A549 (cell line): ENCODE data around the gene KCTD19. TPM values are rescaled to one million over a fixed set of nuclear protein-coding genes. Genes with fewer than 3 reads are reported as not detected.

ENCODE experiments used
- ATAC-seq, 2 experiments: fragments of 200-7000 bp in 1 of 2; fragments of >200 bp in 1 of 2; cut with Nextera tagmentation in 1 of 2; cut with Tn5 transposase in 1 of 2; 3 replicates each; pipeline versions ENCODE4 v1.8.0 to v1.9.1; 2018 to 2020; ENCODE audit warnings: mild to moderate bottlenecking in 1 of 2, moderate library complexity in 1 of 2
- CTCF ChIA-PET: fragments of 300-600 bp; sonication (Branson Sonifier 250); formaldehyde crosslinking; extraction: SDS; loops from one replicate; lab custom pipeline; 2021; ENCODE audit warnings: antibody characterized with exemption, inconsistent platforms; lab: Yijun Ruan, JAX
- POLR2A ChIA-PET: fragments of 350-600 bp; formaldehyde crosslinking; extraction: SDS; loops from one replicate; lab custom pipeline; 2021; ENCODE audit warnings: antibody characterized with exemption, inconsistent platforms; lab: Yijun Ruan, JAX
- DNase-seq, 2 experiments: peaks; one replicate each; pipeline versions ENCODE4 v3.0.0 to v3.0.0-alpha.2; 2011 to 2016; ENCODE audit warnings: low read depth in 1 of 2, low spot score in 1 of 2
- FAIRE-seq: peaks from 2 replicates; lab custom pipeline; 2011; peaks lifted over from hg19 to GRCh38; lab: Jason Lieb, UNC
- H3K27ac ChIP-seq, 2 experiments: fragments of >200 bp; sonication (Bioruptor Twin); formaldehyde crosslinking; 3 replicates each; pipeline ENCODE4 v1.5.1; 2016 to 2017
- H3K4me1 ChIP-seq: fragments of >200 bp; sonication (Bioruptor Twin); formaldehyde crosslinking; 3 replicates; pipeline ENCODE4 v1.6.1; 2016
- H3K4me2 ChIP-seq: fragments of >200 bp; sonication (Bioruptor Twin); formaldehyde crosslinking; 3 replicates; pipeline ENCODE4 v1.6.1; 2016
- H3K4me3 ChIP-seq: fragments of >200 bp; sonication (Bioruptor Twin); formaldehyde crosslinking; 3 replicates; pipeline ENCODE4 v1.5.1; 2016
- H3K9me3 ChIP-seq: fragments of >200 bp; sonication (Bioruptor Twin); formaldehyde crosslinking; 3 replicates; pipeline ENCODE4 v1.6.1; 2016
- BHLHE40 ChIP-seq: IDR thresholded peaks from 2 replicates; pipeline ENCODE4 v1.6.1; 2012; ENCODE audit warnings: low read depth, low read length, inconsistent platforms
- CBX2 ChIP-seq: fragments of 200-600 bp; sonication (generic); IDR thresholded peaks from 2 replicates; pipeline ENCODE4 v1.6.1; 2016; ENCODE audit warnings: low read depth, mild to moderate bottlenecking, borderline replicate concordance
- CBX8 ChIP-seq: fragments of 200-600 bp; sonication (generic); IDR thresholded peaks from 2 replicates; pipeline ENCODE4 v1.6.1; 2016
- CHD2 ChIP-seq: fragments of 150-350 bp; IDR thresholded peaks from 2 replicates; pipeline ENCODE4 v1.6.1; 2014; ENCODE audit warnings: low read length; ENCODE audit not compliant: partially characterized antibody
- CHD4 ChIP-seq: fragments of 200-600 bp; sonication (generic); IDR thresholded peaks from 2 replicates; pipeline ENCODE4 v1.6.1; 2016; ENCODE audit warnings: antibody characterized with exemption, mild to moderate bottlenecking, borderline replicate concordance
- EHF ChIP-seq: fragments of 250-450 bp; sonication (Bioruptor Pico); IDR thresholded peaks from 2 replicates; pipeline ENCODE4 v1.5.0; 2020; ENCODE audit warnings: mild to moderate bottlenecking
- ESRRA ChIP-seq: fragments of 150-350 bp; IDR thresholded peaks from 2 replicates; pipeline ENCODE4 v1.6.1; 2014; ENCODE audit warnings: mild to moderate bottlenecking, low read length, borderline replicate concordance
- HDAC2 ChIP-seq: fragments of 200-600 bp; sonication (generic); IDR thresholded peaks from 2 replicates; pipeline ENCODE4 v1.6.1; 2016
- HEYL ChIP-seq: fragments of 250-450 bp; sonication (Bioruptor Pico); IDR thresholded peaks from 2 replicates; pipeline ENCODE4 v1.8.0; 2021; ENCODE audit warnings: mild to moderate bottlenecking, moderate library complexity
- HOXB5 ChIP-seq: fragments of 250-450 bp; sonication (Bioruptor Pico); IDR thresholded peaks from 2 replicates; pipeline ENCODE4 v1.5.0; 2020; ENCODE audit warnings: mild to moderate bottlenecking, moderate library complexity
- MYC ChIP-seq: IDR thresholded peaks from 2 replicates; pipeline ENCODE4 v1.6.1; 2012; ENCODE audit warnings: mild to moderate bottlenecking, inconsistent platforms, low read length, improper control_type of control experiment, borderline replicate concordance
- PHF8 ChIP-seq: fragments of 200-600 bp; sonication (generic); IDR thresholded peaks from 2 replicates; pipeline ENCODE4 v1.6.1; 2016; ENCODE audit warnings: low read depth, mild to moderate bottlenecking, antibody characterized with exemption, moderate library complexity, borderline replicate concordance
- POLR2AphosphoS2 ChIP-seq: conservative IDR thresholded peaks from 2 replicates; pipeline ENCODE4 v1.6.1; 2012; ENCODE audit warnings: low read length, improper control_type of control experiment, inconsistent platforms
- RARB ChIP-seq: fragments of 250-450 bp; sonication (Bioruptor Pico); IDR thresholded peaks from 2 replicates; pipeline ENCODE4 v1.8.0; 2021; ENCODE audit warnings: mild to moderate bottlenecking, moderate library complexity
- TFCP2L1 ChIP-seq: fragments of 250-450 bp; sonication (Bioruptor Pico); IDR thresholded peaks from 2 replicates; pipeline ENCODE4 v1.5.0; 2021; ENCODE audit warnings: mild to moderate bottlenecking
- TP53 ChIP-seq: fragments of 250-450 bp; sonication (Bioruptor Pico); IDR thresholded peaks from 2 replicates; pipeline ENCODE4 v1.5.0; 2021; ENCODE audit warnings: mild to moderate bottlenecking, moderate library complexity
- ZC3H11A ChIP-seq: fragments of 450-650 bp; IDR thresholded peaks from 2 replicates; pipeline ENCODE4 v1.6.1; 2014; ENCODE audit warnings: antibody characterized with exemption, mild to moderate bottlenecking
- WGBS: methylation state at CpG from one replicate; pipeline ENCODE4 v1.1.6; 2017; ENCODE audit errors: missing lambda C conversion rate; 5-methylcytosine and 5-hydroxymethylcytosine counted together
- polyA plus RNA-seq, 4 experiments: library from polyadenylated mRNA; depleted of rRNA in 3 of 4; stranded (reverse); fragments of >200 nt; fragmentation: RNase III in 1 of 4; extraction: RNeasy Plus Mini Kit Qiagen cat#74134 plus additional on column Dnase treatment in 1 of 4; gene quantifications; 2 replicates in 3 of 4; 3 replicates in 1 of 4; pipeline ENCODE4 v1.2.3, GENCODE V29; 2011 to 2017
- TF ChIP-seq, protein P1 (sequence below): fragments of 250-450 bp; sonication (Bioruptor Pico); IDR thresholded peaks from 2 replicates; pipeline ENCODE4 v1.5.0; 2020; ENCODE audit warnings: low read depth, mild to moderate bottlenecking, moderate library complexity
- TF ChIP-seq, protein P2 (sequence below): fragments of >200 bp; sonication (Bioruptor Twin); formaldehyde crosslinking; IDR thresholded peaks from 2 replicates; pipeline ENCODE4 v1.6.1; 2016
- TF ChIP-seq, protein P3 (sequence below): IDR thresholded peaks from 2 replicates; pipeline ENCODE4 v1.6.1; 2012
- TF ChIP-seq, protein P4 (sequence below): IDR thresholded peaks from 2 replicates; pipeline ENCODE4 v1.6.1; 2012; ENCODE audit warnings: low read depth, borderline replicate concordance

Gene KCTD19
- polyA plus RNA-seq, 2 of the 4 experiments (the other 2 are of a cell fraction), result 0.57 to 1.1 TPM

DNA sequence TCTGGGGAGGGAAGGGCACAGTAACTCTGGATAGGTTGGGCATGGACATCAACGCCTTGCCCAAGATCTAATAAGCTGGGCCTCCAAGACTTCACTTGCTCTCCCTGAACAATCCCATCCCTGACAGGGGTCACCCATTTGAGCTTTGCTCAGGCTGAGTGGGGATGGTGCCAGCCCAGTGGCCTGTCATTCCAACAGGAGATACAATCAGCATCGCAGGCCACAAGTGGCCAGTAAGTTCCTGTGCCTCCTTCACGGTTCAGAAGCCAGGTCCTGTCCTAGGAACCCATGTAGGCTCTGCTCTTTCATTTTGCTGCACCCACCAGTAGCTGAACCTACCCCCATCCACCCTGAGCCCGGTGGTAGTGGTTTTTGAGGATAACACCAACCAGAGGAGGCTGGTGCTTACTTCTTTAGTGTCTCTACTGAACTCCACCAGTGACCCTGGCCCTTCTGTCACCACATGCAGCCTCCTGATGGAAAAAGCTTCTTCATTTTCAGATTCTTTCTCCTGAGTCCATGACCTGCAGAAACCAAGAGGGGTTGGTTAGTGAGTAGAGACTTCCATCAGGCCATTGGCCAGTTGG is 32.3 kb downstream of the KCTD19 start:
- Histone ChIP-seq H3K9me3 (no peaks in the 10 kb centered on the region), H3K27ac (no peak overlapping the region)

DNA sequence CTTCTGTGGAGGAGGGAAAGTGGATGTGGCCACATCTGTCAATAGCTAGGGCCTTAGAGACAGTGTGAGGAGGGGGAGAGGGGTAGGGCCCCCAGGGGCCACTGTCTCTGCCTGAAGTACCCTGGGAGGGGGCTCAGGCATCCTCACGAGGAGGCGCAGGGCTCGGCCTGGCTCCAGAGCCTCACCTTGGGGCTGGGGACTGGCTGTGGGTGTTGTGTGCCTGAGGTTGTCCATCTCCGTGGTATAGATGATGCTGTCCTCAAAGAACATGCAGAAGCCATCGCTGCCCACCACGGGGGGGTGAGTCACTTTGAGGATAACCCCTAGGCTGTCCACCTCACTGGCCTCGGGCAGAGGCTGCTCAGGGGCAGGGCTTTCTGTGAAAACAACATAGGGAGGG is 35.1 kb downstream of the KCTD19 start:
- Histone ChIP-seq H3K4me2 (no peak overlapping the region), H3K4me3 (no peak overlapping the region)
- TF ChIP-seq, protein P1, sequence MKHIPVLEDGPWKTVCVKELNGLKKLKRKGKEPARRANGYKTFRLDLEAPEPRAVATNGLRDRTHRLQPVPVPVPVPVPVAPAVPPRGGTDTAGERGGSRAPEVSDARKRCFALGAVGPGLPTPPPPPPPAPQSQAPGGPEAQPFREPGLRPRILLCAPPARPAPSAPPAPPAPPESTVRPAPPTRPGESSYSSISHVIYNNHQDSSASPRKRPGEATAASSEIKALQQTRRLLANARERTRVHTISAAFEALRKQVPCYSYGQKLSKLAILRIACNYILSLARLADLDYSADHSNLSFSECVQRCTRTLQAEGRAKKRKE (CRISPR knock-in tag), result no peak
- TF ChIP-seq HEYL (CRISPR knock-in tag) (no peak), CBX8 (no peak), PHF8 (no peak), HOXB5 (CRISPR knock-in tag) (no peak), CHD2 (no peak), CHD4 (no peak), HDAC2 (no peak), MYC (no peak)
- TF ChIP-seq, protein P2, sequence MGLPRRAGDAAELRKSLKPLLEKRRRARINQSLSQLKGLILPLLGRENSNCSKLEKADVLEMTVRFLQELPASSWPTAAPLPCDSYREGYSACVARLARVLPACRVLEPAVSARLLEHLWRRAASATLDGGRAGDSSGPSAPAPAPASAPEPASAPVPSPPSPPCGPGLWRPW, result no peak
- TF ChIP-seq, protein P3, sequence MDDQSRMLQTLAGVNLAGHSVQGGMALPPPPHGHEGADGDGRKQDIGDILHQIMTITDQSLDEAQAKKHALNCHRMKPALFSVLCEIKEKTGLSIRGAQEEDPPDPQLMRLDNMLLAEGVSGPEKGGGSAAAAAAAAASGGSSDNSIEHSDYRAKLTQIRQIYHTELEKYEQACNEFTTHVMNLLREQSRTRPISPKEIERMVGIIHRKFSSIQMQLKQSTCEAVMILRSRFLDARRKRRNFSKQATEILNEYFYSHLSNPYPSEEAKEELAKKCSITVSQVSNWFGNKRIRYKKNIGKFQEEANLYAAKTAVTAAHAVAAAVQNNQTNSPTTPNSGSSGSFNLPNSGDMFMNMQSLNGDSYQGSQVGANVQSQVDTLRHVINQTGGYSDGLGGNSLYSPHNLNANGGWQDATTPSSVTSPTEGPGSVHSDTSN, result no peak
- TF ChIP-seq, protein P4, sequence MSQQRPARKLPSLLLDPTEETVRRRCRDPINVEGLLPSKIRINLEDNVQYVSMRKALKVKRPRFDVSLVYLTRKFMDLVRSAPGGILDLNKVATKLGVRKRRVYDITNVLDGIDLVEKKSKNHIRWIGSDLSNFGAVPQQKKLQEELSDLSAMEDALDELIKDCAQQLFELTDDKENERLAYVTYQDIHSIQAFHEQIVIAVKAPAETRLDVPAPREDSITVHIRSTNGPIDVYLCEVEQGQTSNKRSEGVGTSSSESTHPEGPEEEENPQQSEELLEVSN, result no peak
- TF ChIP-seq, all 56 proteins: peak for 0
- POLR2A ChIA-PET, result no interaction called here
- CTCF ChIA-PET, result interaction anchor here (1.4 to 1.6 kb wide), 2 partner anchors 126 to 156 kb away, joined by 4 read pairs; no protein-coding TSS in a partner anchor
- Histone ChIP-seq H3K27ac (no peak overlapping the region), H3K4me1 (peaks cover 12% of the 10 kb centered on the region; the same call in 2 of the 3 replicates), H3K9me3 (no peaks in the 10 kb centered on the region)
- DNase-seq (no peak), FAIRE-seq (no peak), ATAC-seq (no peak)
- 88% methylated on average over 3 of the region's 7 CpGs for WGBS

More for the DNA sequence above, 32.3 kb downstream of the KCTD19 start:
- CTCF ChIA-PET, result interaction anchor here (0.9 to 5.1 kb wide), 4 partner anchors 8 to 38 kb away, joined by 3 to 31 read pairs (median 4); partner anchors contain the start of genes KCTD19 and LRRC36
- FAIRE-seq (no peak), DNase-seq (no peak), ATAC-seq (no peak)
- Histone ChIP-seq H3K4me1 (peaks cover 12% of the 10 kb centered on the region; the same call in 2 of the 3 replicates), H3K4me3 (no peak overlapping the region), H3K4me2 (no peak overlapping the region)
- TF ChIP-seq ZC3H11A (no peak), RARB (CRISPR knock-in tag) (no peak), HDAC2 (no peak), ESRRA (no peak)
- TF ChIP-seq, protein P4, result no peak
- POLR2A ChIA-PET, result no interaction called here
- 62% methylated on average over 4 of the region's 4 CpGs for WGBS

DNA sequence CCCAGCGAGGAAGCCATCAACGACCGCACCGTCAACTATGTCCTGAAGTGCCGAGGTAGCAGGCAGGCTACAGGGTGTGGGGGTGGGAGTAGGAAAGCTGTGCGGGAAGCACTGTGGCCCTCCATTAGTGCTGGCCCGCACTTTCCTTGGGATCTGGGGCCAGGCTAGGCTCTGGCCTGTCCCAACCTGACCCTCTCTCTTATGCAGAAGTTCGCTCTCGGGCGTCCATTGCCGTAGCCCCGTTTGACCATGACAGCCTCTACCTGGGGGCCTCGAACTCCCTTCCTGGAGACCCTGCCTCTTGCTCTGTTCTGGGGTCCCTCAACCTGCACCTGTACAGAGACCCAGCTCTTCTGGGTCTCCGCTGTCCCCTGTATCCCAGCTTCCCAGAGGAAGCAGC is 38.6 kb downstream of the KCTD19 start:
- POLR2A ChIA-PET, result no interaction called here

More for the DNA sequence above, 38.6 kb downstream of the KCTD19 start:
- no peak for FAIRE-seq
- H3K27ac ChIP-seq, result no peak overlapping the region
- CTCF ChIA-PET, result interaction anchor here (0.5 to 5.4 kb wide), 6 partner anchors 8 to 66 kb away, joined by 3 to 31 read pairs (median 6); partner anchors contain the start of genes KCTD19 and LRRC36
- WGBS, result 85% methylated on average over 10 of the region's 14 CpGs
- peaks cover 15% of the 10 kb centered on the region; the same call in 2 of the 3 replicates for H3K4me1 ChIP-seq
- H3K4me3 ChIP-seq, result no peak overlapping the region
- ATAC-seq, result no peak
- TF ChIP-seq CBX2 (no peak), TFCP2L1 (CRISPR knock-in tag) (no peak), POLR2AphosphoS2 (no peak), TP53 (CRISPR knock-in tag) (no peak), EHF (CRISPR knock-in tag) (no peak), BHLHE40 (no peak)
- DNase-seq, result no peak
- no peaks in the 10 kb centered on the region for H3K9me3 ChIP-seq
- no peak overlapping the region for H3K4me2 ChIP-seq
